Thyroid gland (tissue), 4 donors: Measurements from ENCODE around the gene LRMDA. TPM values are rescaled to one million over a fixed set of nuclear protein-coding genes. Genes with fewer than 3 reads are reported as not detected.

Experiments used
- DNase-seq, 2 donors: peaks; one replicate each; pipeline ENCODE4 v3.0.0-alpha.2; 2019
- H3K27ac ChIP-seq, 3 donors: fragments of 200-600 bp; sonication (generic); 1 replicate in 2 of 3; 2 replicates in 1 of 3; pipeline ENCODE4 v1.5.1; 2016 to 2019; ENCODE audit warnings: mild to moderate bottlenecking in 1 of 3, moderate library complexity in 1 of 3
- H3K27me3 ChIP-seq: fragments of 200-600 bp; sonication (generic); one replicate; pipeline ENCODE4 v1.5.1; 2019
- H3K36me3 ChIP-seq, 2 donors: fragments of 200-600 bp; sonication (generic); one replicate each; pipeline ENCODE4 v1.5.1; 2016 to 2019
- H3K4me1 ChIP-seq, 2 donors: fragments of 200-600 bp; sonication (generic); one replicate each; pipeline ENCODE4 v1.5.1; 2017 to 2019
- H3K4me3 ChIP-seq, 3 donors: fragments of 200-600 bp; sonication (generic); replicated peaks in 1 of 3; 1 replicate in 2 of 3; 2 replicates in 1 of 3; pipeline ENCODE4 v1.5.1; 2016; ENCODE audit warnings: mild to moderate bottlenecking in 1 of 3
- H3K9me3 ChIP-seq: fragments of 200-600 bp; sonication (generic); one replicate; pipeline ENCODE4 v1.5.1; 2017
- CTCF ChIP-seq, 6 experiments: fragments of 200-600 bp in 3 of 6; fragments of 450-650 bp in 3 of 6; sonication (generic) in 3 of 6; IDR thresholded peaks; one replicate each; pipeline ENCODE4 v1.5.1; 2016 to 2019; ENCODE audit warnings: antibody characterized with exemption in 6 of 6, mild to moderate bottlenecking in 2 of 6, inconsistent platforms in 1 of 6, moderate library complexity in 1 of 6
- POLR2A ChIP-seq, 2 donors: fragments of 450-650 bp; IDR thresholded peaks; one replicate each; pipeline ENCODE4 v1.6.1; 2017; ENCODE audit warnings: antibody characterized with exemption in 2 of 2, mild to moderate bottlenecking in 2 of 2, moderate library complexity in 1 of 2
- WGBS, 2 donors: methylation state at CpG; one replicate each; pipeline ENCODE4 v1.1.5; 2017; 5-methylcytosine and 5-hydroxymethylcytosine counted together
- intact Hi-C: fragments of 100-400 bp; cut with DNase I; formaldehyde crosslinking; loops from one replicate; pipeline ENCODE4 v1.15.1; 2023
- total RNA-seq, 4 donors: library from RNA; depleted of rRNA; stranded (reverse); fragments of >200 nt; gene quantifications; one replicate each; pipeline ENCODE4 v1.2.3, GENCODE V29; 2016

Gene LRMDA
- total RNA-seq, 4 donors from 2014 or later = 16.5 to 31.7 (median 23.2) TPM

GRCh38 chr10:75444781-75445386 is 13.5 kb downstream of the LRMDA start:
- DNase-seq = no peak
- Histone ChIP-seq H3K4me1 (no peaks in the 10 kb centered on the region), H3K4me3 (no peak overlapping the region), H3K27ac (no peak overlapping the region), H3K36me3 (no peaks in the 10 kb centered on the region), H3K27me3 (no peaks in the 10 kb centered on the region), H3K9me3 (no peaks in the 10 kb centered on the region)
- WGBS, 2 donors = 73 to 80% methylated on average over 3 of the region's 3 CpGs
- intact Hi-C loops = no loop called here
- no peak for TF ChIP-seq CTCF (IDR thresholded peaks at IDR 0.05)
- no peak for TF ChIP-seq POLR2A (IDR thresholded peaks at IDR 0.05)

GRCh38 chr10:75446508-75446907 is 15.1 kb downstream of the LRMDA start:
- Histone ChIP-seq H3K27me3 (no peaks in the 10 kb centered on the region), H3K36me3 (no peaks in the 10 kb centered on the region), H3K4me1 (no peaks in the 10 kb centered on the region), H3K27ac (no peak overlapping the region), H3K9me3 (no peaks in the 10 kb centered on the region), H3K4me3 (no peak overlapping the region)
- intact Hi-C loops = no loop called here
- no peak for DNase-seq
- WGBS, 2 donors = 97% methylated on average over 1 of the region's 1 CpG
- TF ChIP-seq POLR2A (IDR thresholded peaks at IDR 0.05) (no peak), CTCF (IDR thresholded peaks at IDR 0.05) (no peak)

- Histone ChIP-seq H3K27me3 (no peaks in the 10 kb centered on the region), H3K4me3 (no peak overlapping the region), H3K36me3 (no peaks in the 10 kb centered on the region), H3K27ac (no peak overlapping the region), H3K4me1 (no peaks in the 10 kb centered on the region), H3K9me3 (no peaks in the 10 kb centered on the region)
- no peak for DNase-seq
- WGBS, 2 donors = 75 to 78% methylated on average over 2 of the region's 2 CpGs
- intact Hi-C loops = no loop called here
- TF ChIP-seq CTCF (IDR thresholded peaks at IDR 0.05) = no peak
- no peak for TF ChIP-seq POLR2A (IDR thresholded peaks at IDR 0.05)
Observed at GRCh38 chr10:75448166-75448565, 16.7 kb downstream of the LRMDA start.

GRCh38 chr10:75449382-75450074 is 18.1 kb downstream of the LRMDA start:
- H3K4me3 ChIP-seq = no peak overlapping the region
- H3K36me3 ChIP-seq = no peaks in the 10 kb centered on the region
- H3K27ac ChIP-seq = no peak overlapping the region
- no peak for TF ChIP-seq CTCF (IDR thresholded peaks at IDR 0.05)
- TF ChIP-seq POLR2A (IDR thresholded peaks at IDR 0.05) = no peak
- H3K27me3 ChIP-seq = no peaks in the 10 kb centered on the region
- intact Hi-C loops = no loop called here
- H3K9me3 ChIP-seq = no peaks in the 10 kb centered on the region
- 75 to 80% methylated on average over 7 of the region's 7 CpGs for WGBS, 2 donors
- DNase-seq = no peak
- H3K4me1 ChIP-seq = no peaks in the 10 kb centered on the region

GRCh38 chr10:75450075-75450445 is 18.6 kb downstream of the LRMDA start:
- TF ChIP-seq POLR2A (IDR thresholded peaks at IDR 0.05) (no peak), CTCF (IDR thresholded peaks at IDR 0.05) (no peak)
- no peak overlapping the region for H3K4me3 ChIP-seq
- intact Hi-C loops = no loop called here
- no peaks in the 10 kb centered on the region for H3K4me1 ChIP-seq
- no peaks in the 10 kb centered on the region for H3K36me3 ChIP-seq
- H3K9me3 ChIP-seq = no peaks in the 10 kb centered on the region
- DNase-seq = no peak
- H3K27ac ChIP-seq = no peak overlapping the region
- 68 to 76% methylated on average over 4 of the region's 4 CpGs for WGBS, 2 donors
- H3K27me3 ChIP-seq = no peaks in the 10 kb centered on the region
